Endothelial cell of umbilical vein (primary cell): Measurements from ENCODE around the gene NCKAP5. TPM values are rescaled to one million over a fixed set of nuclear protein-coding genes. Genes with fewer than 3 reads are reported as not detected.

Source experiments
- BruUV-seq: library from RNA; stranded (reverse); fragments of 400-500 nt; replicated peaks from 2 replicates; lab custom pipeline; 2021; lab: Mats Ljungman, UMichigan
- CTCF ChIA-PET: fragments of 300-600, 350-600 bp; sonication (Branson Sonifier 250); formaldehyde crosslinking; loops from one replicate; lab custom pipeline; 2021; ENCODE audit warnings: antibody characterized with exemption, inconsistent platforms; lab: Charles Lee
- POLR2A ChIA-PET: fragments of 300-600, 350-600 bp; sonication (Branson Sonifier 250); formaldehyde crosslinking; loops from one replicate; lab custom pipeline; 2021; ENCODE audit warnings: antibody characterized with exemption, inconsistent platforms; lab: Charles Lee
- DNase-seq: peaks from one replicate; pipeline ENCODE4 v3.0.0-alpha.2; 2011; ENCODE audit warnings: low read depth, low spot score
- FAIRE-seq: peaks from 2 replicates; lab custom pipeline; 2011; peaks lifted over from hg19 to GRCh38; lab: Jason Lieb, UNC
- H2AFZ ChIP-seq: 2 replicates; pipeline ENCODE4 v1.6.0; 2012; ENCODE audit warnings: low read depth, low read length, control low read depth, inconsistent platforms
- H3K27ac ChIP-seq: 2 replicates; pipeline ENCODE4 v1.5.1; 2011; ENCODE audit warnings: low read depth, mild to moderate bottlenecking, control low read depth, low read length, moderate library complexity; ENCODE audit not compliant: insufficient read depth
- H3K27me3 ChIP-seq, 2 experiments: 2 replicates each; pipeline versions ENCODE4 v1.6.0 to v1.6.1; 2011; ENCODE audit warnings: low read length in 2 of 2, mixed read lengths in 1 of 2; ENCODE audit not compliant: control insufficient read depth in 2 of 2, insufficient read depth in 2 of 2
- H3K36me3 ChIP-seq, 2 experiments: 2 replicates in 1 of 2; 3 replicates in 1 of 2; pipeline ENCODE4 v1.5.1; 2011; ENCODE audit warnings: low read length in 2 of 2, mild to moderate bottlenecking in 1 of 2, moderate library complexity in 1 of 2; ENCODE audit not compliant: control insufficient read depth in 2 of 2, insufficient read depth in 2 of 2; ENCODE audit errors: extremely low read depth in 1 of 2
- H3K4me1 ChIP-seq: 3 replicates; pipeline ENCODE4 v1.5.1; 2011; ENCODE audit warnings: mild to moderate bottlenecking, low read length; ENCODE audit not compliant: control insufficient read depth, insufficient read depth; ENCODE audit errors: extremely low read depth
- H3K4me2 ChIP-seq: 2 replicates; pipeline ENCODE4 v1.6.1; 2011; ENCODE audit warnings: low read length, control low read depth, mixed read lengths; ENCODE audit not compliant: insufficient read depth
- H3K4me3 ChIP-seq, 3 experiments: fragments of 200-600 bp in 1 of 3; sonication (generic), shearing (Covaris generic) in 1 of 3; replicated peaks in 1 of 3; 2 replicates each; pipeline ENCODE4 v1.5.1; 2011 to 2016; ENCODE audit warnings: control low read depth in 3 of 3, low read length in 3 of 3, mild to moderate bottlenecking in 2 of 3, inconsistent platforms in 1 of 3, low read depth in 1 of 3, moderate library complexity in 1 of 3; ENCODE audit not compliant: insufficient read depth in 1 of 3
- H3K79me2 ChIP-seq: 2 replicates; pipeline ENCODE4 v1.6.0; 2012; ENCODE audit warnings: low read length, inconsistent platforms; ENCODE audit not compliant: control insufficient read depth, insufficient read depth
- H3K9ac ChIP-seq: replicated peaks from 2 replicates; pipeline ENCODE3; 2011; ENCODE audit warnings: low read length, control low read depth; ENCODE audit not compliant: insufficient read depth; ENCODE audit errors: extremely low read depth
- H3K9me1 ChIP-seq: replicated peaks from 3 replicates; pipeline ENCODE4 v1.6.0; 2011; ENCODE audit warnings: mild to moderate bottlenecking, low read length; ENCODE audit not compliant: control insufficient read depth, insufficient read depth; ENCODE audit errors: extremely low read depth
- H3K9me3 ChIP-seq: replicated peaks from 2 replicates; pipeline ENCODE4 v1.5.1; 2012; ENCODE audit warnings: low read length, inconsistent platforms; ENCODE audit not compliant: control insufficient read depth, insufficient read depth
- H4K20me1 ChIP-seq: replicated peaks from 2 replicates; pipeline ENCODE3; 2011; ENCODE audit warnings: mild to moderate bottlenecking, low read length; ENCODE audit not compliant: control insufficient read depth, insufficient read depth; ENCODE audit errors: extremely low read depth
- CTCF ChIP-seq, 2 donors: IDR thresholded peaks; 1 replicate in 1 of 2; 2 replicates in 1 of 2; pipeline ENCODE4 v1.5.1; 2011; ENCODE audit warnings: low read length in 2 of 2, mild to moderate bottlenecking in 2 of 2, moderate library complexity in 2 of 2, control low read depth in 1 of 2, inconsistent platforms in 1 of 2, low read depth in 1 of 2; ENCODE audit not compliant: insufficient read depth in 1 of 2; ENCODE audit errors: extremely low read depth in 1 of 2
- EZH2 ChIP-seq: IDR thresholded peaks from 2 replicates; pipeline ENCODE4 v1.6.1; 2012; ENCODE audit warnings: borderline replicate concordance, low read depth, mild to moderate bottlenecking, moderate library complexity, low read length, inconsistent platforms; ENCODE audit not compliant: severe bottlenecking
- FOS ChIP-seq: IDR thresholded peaks from 2 replicates; pipeline ENCODE4 v1.6.1; 2011; ENCODE audit warnings: mild to moderate bottlenecking, low read length, moderate library complexity, borderline replicate concordance; ENCODE audit not compliant: insufficient read depth
- GATA2 ChIP-seq: IDR thresholded peaks from 2 replicates; pipeline ENCODE4 v1.7.0; 2011; ENCODE audit warnings: low read depth, mild to moderate bottlenecking, moderate library complexity, mixed read lengths, low read length; ENCODE audit not compliant: insufficient read length, insufficient read depth
- JUN ChIP-seq: IDR thresholded peaks from 2 replicates; pipeline ENCODE4 v1.6.1; 2011; ENCODE audit warnings: borderline replicate concordance, low read depth; ENCODE audit not compliant: insufficient read length, insufficient read depth
- MYC ChIP-seq: IDR thresholded peaks from one replicate; pipeline ENCODE4 v1.6.1; 2011; ENCODE audit warnings: mild to moderate bottlenecking, low read depth, low read length
- POLR2A ChIP-seq: IDR thresholded peaks from 2 replicates; pipeline ENCODE4 v1.6.1; 2012; ENCODE audit warnings: low read depth, mild to moderate bottlenecking, control low read depth, low read length
- POLR2AphosphoS5 ChIP-seq: IDR thresholded peaks from 2 replicates; pipeline ENCODE4 v1.6.1; 2012; ENCODE audit warnings: low read depth, mild to moderate bottlenecking, control low read depth, low read length, moderate library complexity; ENCODE audit not compliant: insufficient read depth
- dilution Hi-C: fragments of 300-500 bp; cut with MboI; formaldehyde crosslinking; loops from one replicate; pipeline ENCODE4 v1.15.0; 2019; ENCODE audit warnings: low sequenced_read_pairs; ENCODE audit not compliant: extremely low pct_ligation_motif_present
- intact Hi-C: fragments of 100-400 bp; cut with micrococcal nuclease; formaldehyde crosslinking; loops from one replicate; pipeline ENCODE4 v1.10.0; 2022
- polyA plus RNA-seq, 4 experiments: library from polyadenylated mRNA; depleted of rRNA in 3 of 4; stranded (reverse) in 3 of 4; unstranded in 1 of 4; fragments of >200 nt; gene quantifications; 2 replicates each; pipeline versions ENCODE4 v1.2.1 to v1.2.3, GENCODE V29; 2011 to 2012; ENCODE audit warnings: missing spikeins in 1 of 4
- total RNA-seq: library from RNA; stranded (reverse); gene quantifications from 2 replicates; pipeline ENCODE4 v1.2.3, GENCODE V29; 2021
- TF ChIP-seq, protein P1 (sequence below): IDR thresholded peaks from 2 replicates; pipeline ENCODE4 v1.6.1; 2011; ENCODE audit not compliant: insufficient read depth, insufficient read length

NCKAP5 gene
- total and polyA plus RNA-seq, 2 donors (not counting 3 experiments of a cell fraction or from before 2014, with no cell fraction given): 0.47 to 3.3 TPM

GRCh38 chr2:132980304-132980703 lies 588.0 kb downstream of the NCKAP5 start:
- dilution Hi-C loops: no loop called here
- no peak overlapping the region for H2AFZ ChIP-seq
- H3K4me2 ChIP-seq: no peak overlapping the region
- H3K27ac ChIP-seq: no peak overlapping the region
- no peaks in the 10 kb centered on the region for H3K27me3 ChIP-seq
- no peaks in the 10 kb centered on the region for H4K20me1 ChIP-seq
- TF ChIP-seq MYC (no peak), FOS (no peak), GATA2 (no peak), POLR2A (no peak), JUN (no peak), POLR2AphosphoS5 (no peak), CTCF (IDR thresholded peaks at IDR 0.05; ENCODE audit: extremely low read depth in 1 of 2, insufficient read depth in 1 of 2, low read depth in 1 of 2, low read length in 2 of 2) (no peak), EZH2 (no peak)
- TF ChIP-seq, protein P1, sequence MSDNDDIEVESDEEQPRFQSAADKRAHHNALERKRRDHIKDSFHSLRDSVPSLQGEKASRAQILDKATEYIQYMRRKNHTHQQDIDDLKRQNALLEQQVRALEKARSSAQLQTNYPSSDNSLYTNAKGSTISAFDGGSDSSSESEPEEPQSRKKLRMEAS: no peak
- no peaks in the 10 kb centered on the region for H3K9me1 ChIP-seq
- H3K36me3 ChIP-seq: no peaks in the 10 kb centered on the region
- H3K9ac ChIP-seq: no peak overlapping the region
- ChIA-PET CTCF (no interaction called here), POLR2A (no interaction called here)
- peaks cover 5% of the 10 kb centered on the region for H3K4me1 ChIP-seq
- H3K9me3 ChIP-seq: no peaks in the 10 kb centered on the region
- intact Hi-C loops: no loop called here
- no peak for FAIRE-seq
- H3K79me2 ChIP-seq: no peaks in the 10 kb centered on the region
- H3K4me3 ChIP-seq: no peak overlapping the region
- no peak for DNase-seq
- no TSS peak for BruUV-seq
